NCI-H1930 (cell line): ENCODE measurements around the gene ABTB2.

Source experiments
- DNase-seq, 2 experiments: peaks; one replicate each; lab custom pipeline; 2025; lab: John Stamatoyannopoulos, UW

The ABTB2 gene

GRCh38 chr11:34315394-34315793, 42.4 kb downstream of the ABTB2 start:
- no peak for DNase-seq

GRCh38 chr11:34314936-34315335, 42.9 kb downstream of the ABTB2 start:
- no peak for DNase-seq

GRCh38 chr11:34314176-34314575, 43.6 kb downstream of the ABTB2 start:
- no peak for DNase-seq

- DNase-seq, result no peak
Observed at GRCh38 chr11:34313099-34313517, 44.7 kb downstream of the ABTB2 start.

- no peak for DNase-seq
Observed at GRCh38 chr11:34311126-34311525, 46.7 kb downstream of the ABTB2 start.

- DNase-seq, result no peak
Observed at GRCh38 chr11:34309965-34310364, 47.8 kb downstream of the ABTB2 start.

- DNase-seq, result no peak
Observed at GRCh38 chr11:34308913-34309585, 48.8 kb downstream of the ABTB2 start.

- no peak for DNase-seq
Observed at GRCh38 chr11:34308049-34308912, 49.5 kb downstream of the ABTB2 start.

GRCh38 chr11:34305780-34306179, 52.0 kb downstream of the ABTB2 start:
- DNase-seq, result no peak

GRCh38 chr11:34305193-34305592, 52.6 kb downstream of the ABTB2 start:
- no peak for DNase-seq

- DNase-seq, result no peak
Observed at GRCh38 chr11:34303028-34303570, 54.7 kb downstream of the ABTB2 start.

- DNase-seq, result no peak
Observed at GRCh38 chr11:34302046-34302921, 55.5 kb downstream of the ABTB2 start.

- no peak for DNase-seq
Observed at GRCh38 chr11:34300926-34301295, 56.9 kb downstream of the ABTB2 start.

GRCh38 chr11:34300026-34300925, 57.5 kb downstream of the ABTB2 start:
- DNase-seq, result no peak

GRCh38 chr11:34299284-34299972, 58.4 kb downstream of the ABTB2 start:
- DNase-seq, result no peak

- no peak for DNase-seq
Observed at GRCh38 chr11:34298871-34299270, 58.9 kb downstream of the ABTB2 start.

GRCh38 chr11:34296412-34296811, 61.4 kb downstream of the ABTB2 start:
- DNase-seq, result no peak

- no peak for DNase-seq
Observed at GRCh38 chr11:34292546-34292945, 65.3 kb downstream of the ABTB2 start.

GRCh38 chr11:34292111-34292510, 65.7 kb downstream of the ABTB2 start:
- no peak for DNase-seq

- no peak for DNase-seq
Observed at GRCh38 chr11:34290926-34291325, 66.9 kb downstream of the ABTB2 start.
